GM21381 (cell line): Measurements from ENCODE around the gene ATP13A1.
"Not testable (repeated sequence)": the region's sequence is repeated elsewhere in the genome, so short reads cannot be mapped to it uniquely, and the experiment has no call there.

Experiments
- ATAC-seq: cut with Tn5 transposase; IDR thresholded peaks from one replicate; pipeline ENCODE4 v1.9.1; 2021; ENCODE audit warnings: mild to moderate bottlenecking, moderate library complexity; ENCODE audit not compliant: unreplicated experiment

ATP13A1 gene

DNA sequence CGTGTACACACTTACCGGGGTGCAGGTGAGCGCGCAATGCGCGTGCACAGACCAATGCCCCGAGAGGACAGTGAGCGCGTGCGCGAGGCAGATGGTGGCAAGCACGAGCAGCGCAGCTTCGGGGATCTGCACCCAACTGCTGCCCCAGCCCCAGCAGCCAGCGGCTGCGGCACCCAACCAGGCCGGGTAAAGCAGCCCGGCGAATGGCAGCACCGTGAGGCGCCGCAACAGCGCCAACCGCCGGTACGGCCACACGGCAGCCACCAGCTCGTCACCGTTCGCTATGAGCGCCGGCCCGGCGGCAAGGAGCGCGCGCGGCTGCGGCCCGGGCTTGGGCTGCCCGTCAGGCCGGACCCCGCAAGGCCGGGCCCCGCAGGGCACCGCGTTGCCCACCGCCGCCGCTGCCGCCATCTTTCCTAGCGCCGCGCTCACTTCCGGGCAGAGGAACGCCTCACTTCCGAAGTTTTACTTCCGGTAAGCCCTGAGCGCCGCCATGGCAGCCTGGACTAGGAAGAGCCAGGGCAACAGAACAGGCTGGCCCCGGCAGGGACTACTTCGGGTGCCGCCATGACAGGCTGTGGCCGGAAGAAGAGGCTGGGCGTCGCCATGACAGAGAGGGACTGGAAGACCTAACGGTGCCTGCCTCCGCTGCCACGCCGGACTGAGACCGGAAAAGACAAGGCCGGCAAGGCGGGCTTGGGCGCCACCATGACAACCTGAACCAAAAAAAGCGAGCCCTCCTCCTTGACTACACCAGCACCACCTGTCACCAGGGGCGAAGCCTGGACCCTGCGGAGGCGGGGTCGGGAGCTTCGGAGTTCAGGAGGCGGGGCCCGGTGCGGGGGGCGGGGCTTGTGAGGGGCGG, at the start of gene ATP13A1:
ATP13A1 (minus strand) TSS at position 421 of the 865 bp plus-strand sequence; CDS start at position 411, 10 bp downstream.
- peak; percentile 63 for ATAC-seq

DNA sequence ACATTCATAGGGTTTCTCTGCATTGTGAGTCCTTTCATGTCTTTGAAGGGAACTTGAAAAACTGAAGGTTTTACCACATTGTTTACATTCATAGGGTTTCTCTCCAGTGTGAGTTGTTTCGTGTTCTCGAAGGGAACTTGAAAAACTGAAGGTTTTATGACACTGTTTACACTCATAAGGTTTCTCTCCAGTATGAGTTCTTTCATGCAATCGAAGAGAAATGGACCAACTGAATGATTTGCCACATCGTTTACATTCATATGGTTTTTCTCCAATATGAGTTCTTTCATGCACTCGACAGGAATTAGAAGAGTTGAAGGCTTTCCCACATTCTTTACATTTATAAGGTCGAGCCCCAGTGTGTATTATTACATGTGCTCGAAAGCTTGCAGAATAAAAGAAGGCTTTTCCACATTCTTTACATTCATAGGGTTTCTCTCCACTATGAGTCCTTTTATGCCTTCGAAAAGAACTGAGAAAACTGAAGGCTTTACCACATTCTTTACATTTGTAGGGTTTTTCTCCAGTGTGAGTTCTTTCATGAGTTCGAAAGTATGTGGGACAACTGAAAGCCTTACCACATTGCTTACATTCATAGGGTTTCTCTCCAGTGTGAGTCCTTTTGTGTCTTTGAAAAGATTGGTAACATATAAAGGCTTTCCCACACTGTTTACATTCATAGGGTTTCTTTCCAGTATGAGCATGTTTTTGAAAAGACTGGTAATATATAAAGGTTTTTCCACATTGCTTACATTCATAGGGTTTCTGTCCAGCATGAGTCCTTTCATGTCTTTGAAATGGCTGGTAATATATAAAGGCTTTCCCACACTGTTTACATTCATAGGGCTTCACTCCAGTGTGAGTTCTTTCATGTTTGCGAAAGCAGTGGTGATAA, 48.7 kb upstream of the ATP13A1 start:
- no peak for ATAC-seq

DNA sequence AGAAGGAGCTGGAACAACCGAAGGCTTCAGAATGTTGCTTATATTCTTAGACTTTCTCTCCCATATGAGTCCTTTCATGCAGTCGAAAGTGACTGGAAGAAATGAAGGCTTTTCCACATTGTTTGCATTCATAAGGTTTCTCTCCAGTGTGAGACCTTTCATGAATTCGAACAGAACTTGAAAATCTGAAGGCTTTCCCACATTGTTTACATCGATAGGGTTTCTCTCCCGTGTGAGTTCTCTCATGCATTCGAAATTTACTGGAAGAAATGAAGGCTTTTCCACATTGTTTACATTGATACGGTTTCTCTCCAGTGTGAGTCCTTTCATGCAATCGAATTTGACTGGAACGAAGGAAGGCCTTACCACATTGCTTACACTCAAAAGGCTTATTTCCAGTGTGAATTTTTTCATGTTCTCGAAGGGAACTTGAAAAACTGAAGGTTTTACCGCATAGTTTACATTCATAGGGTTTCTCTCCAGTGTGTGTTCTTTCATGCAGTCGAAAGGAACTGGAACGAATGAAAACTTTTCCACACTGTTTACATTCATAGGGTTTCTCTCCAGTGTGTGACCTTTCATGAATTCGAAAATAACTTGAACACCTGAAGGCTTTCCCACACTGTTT, 47.9 kb upstream of the ATP13A1 start:
- no peak for ATAC-seq

DNA sequence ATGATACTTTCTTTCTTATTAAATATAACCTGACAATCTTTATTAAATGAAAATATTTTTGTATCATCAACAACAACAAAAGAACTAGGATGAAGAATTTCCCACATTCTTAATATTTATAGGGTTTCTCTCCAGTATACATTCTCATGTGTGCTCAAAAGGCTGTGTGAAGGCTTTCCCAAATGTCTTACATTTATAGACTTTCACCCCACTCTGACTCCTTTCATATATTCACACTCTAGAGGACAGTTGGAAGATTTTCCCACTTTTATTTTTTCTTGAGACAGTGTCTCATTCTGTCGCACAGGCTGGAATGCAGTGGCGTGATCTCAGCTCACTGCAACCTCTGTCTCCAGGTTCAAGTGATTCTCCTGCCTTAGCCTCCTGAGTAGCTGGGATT, 47.0 kb upstream of the ATP13A1 start:
- no peak for ATAC-seq

DNA sequence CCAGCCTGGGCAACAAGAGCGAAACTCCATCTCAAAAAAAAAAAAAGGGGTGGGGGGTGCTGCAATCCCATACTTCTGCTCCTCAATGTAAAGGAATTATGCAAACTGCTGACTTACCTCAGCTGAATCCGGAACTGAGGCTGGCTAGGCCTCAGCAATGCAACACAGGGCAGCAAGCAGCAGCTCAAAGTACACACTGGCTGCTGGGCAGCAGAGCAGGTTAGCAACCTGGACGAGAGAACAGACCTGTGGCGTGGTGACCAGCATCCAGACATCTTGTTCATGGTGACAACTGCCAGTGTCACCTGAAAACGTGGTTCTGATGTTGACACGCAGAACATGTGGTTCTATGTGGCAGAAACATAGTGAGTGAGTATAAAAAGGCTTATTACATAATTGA, 41.4 kb upstream of the ATP13A1 start:
- no peak for ATAC-seq

DNA sequence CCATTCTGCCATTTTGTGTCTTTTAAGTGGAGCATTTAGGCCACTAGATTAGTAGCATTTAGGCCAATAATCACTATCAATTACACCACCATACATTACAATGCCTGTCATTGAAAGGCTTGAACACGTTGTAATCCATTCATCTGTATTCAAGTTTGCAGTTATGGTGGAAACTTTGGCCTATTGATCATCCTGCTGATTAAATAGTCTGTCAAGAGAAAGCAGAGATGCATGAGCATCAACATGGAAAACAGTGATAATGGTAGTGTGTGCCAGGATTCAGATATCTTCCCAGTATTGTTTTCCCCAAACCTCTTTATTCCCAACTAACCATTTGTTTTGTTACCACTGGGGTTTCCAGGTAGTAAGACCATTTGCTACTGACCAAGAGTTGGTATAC, 37.0 kb upstream of the ATP13A1 start:
- not testable (repeated sequence) for ATAC-seq

GRCh38 chr19:19697589-19697988, 34.1 kb upstream of the ATP13A1 start:
- no peak for ATAC-seq

- no peak for ATAC-seq
Observed at GRCh38 chr19:19696386-19696785, 32.9 kb upstream of the ATP13A1 start.

DNA sequence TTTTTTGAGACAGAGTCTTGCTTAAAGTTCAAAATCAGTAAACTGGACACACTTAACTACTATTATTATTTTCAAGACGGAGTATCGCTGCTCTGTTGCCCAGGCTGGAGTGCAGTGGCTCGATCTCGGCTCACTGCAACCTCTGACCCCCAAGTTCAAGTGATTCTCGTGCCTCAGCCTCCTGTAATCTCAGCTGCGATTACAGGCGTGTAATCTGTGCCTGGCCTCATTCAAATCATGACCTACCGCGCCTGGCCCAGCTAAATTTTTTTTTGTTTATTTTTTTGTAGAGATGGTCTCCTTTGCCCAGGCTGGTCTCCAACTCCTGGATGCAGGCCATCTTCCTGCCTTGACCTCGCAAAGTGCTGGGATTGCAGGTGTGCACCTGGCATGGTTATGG, 28.2 kb upstream of the ATP13A1 start:
- ATAC-seq, result no peak

DNA sequence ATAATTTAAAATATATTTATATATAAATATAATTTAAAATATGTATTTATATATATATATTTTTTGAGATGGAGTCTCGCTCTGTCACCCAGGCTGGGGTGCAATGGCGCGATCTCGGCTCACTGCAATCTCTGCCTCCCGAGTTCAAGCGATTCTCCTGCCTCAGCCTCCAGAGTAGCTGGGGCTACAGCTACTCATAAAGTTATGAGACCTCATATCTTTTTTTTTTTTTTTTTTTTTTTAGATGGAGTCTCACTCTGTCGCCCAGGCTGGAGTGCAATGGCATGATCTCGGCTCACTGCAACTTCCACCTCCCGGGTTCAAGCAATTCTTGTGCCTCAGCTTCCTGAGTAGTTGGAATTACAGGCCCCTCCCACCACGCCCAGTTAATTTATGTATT, 25.5 kb upstream of the ATP13A1 start:
- not testable (repeated sequence) for ATAC-seq

GRCh38 chr19:19687090-19687489, 23.6 kb upstream of the ATP13A1 start:
- ATAC-seq, result no peak

- no peak for ATAC-seq
Observed at GRCh38 chr19:19686580-19686979, 23.1 kb upstream of the ATP13A1 start.

DNA sequence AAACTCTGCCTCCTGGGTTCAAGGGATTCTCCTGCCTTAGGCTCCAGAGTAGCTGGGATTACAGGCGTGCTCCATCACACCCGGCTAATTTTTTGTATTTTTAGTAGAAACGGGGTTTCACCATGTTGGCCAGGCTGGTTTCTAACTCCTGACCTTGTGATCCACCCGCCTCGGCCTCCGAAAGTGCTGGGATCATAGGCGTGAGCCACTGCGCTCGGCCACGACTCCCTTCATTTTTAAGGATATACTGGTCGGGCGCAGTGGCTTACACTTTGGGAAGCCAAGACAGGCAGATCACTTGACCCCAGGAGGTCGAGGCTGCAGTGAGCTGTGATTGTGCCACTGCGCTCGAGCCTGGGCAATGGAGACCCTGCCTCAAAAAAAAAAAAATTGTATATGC, 22.6 kb upstream of the ATP13A1 start:
- ATAC-seq, result not testable (repeated sequence)

DNA sequence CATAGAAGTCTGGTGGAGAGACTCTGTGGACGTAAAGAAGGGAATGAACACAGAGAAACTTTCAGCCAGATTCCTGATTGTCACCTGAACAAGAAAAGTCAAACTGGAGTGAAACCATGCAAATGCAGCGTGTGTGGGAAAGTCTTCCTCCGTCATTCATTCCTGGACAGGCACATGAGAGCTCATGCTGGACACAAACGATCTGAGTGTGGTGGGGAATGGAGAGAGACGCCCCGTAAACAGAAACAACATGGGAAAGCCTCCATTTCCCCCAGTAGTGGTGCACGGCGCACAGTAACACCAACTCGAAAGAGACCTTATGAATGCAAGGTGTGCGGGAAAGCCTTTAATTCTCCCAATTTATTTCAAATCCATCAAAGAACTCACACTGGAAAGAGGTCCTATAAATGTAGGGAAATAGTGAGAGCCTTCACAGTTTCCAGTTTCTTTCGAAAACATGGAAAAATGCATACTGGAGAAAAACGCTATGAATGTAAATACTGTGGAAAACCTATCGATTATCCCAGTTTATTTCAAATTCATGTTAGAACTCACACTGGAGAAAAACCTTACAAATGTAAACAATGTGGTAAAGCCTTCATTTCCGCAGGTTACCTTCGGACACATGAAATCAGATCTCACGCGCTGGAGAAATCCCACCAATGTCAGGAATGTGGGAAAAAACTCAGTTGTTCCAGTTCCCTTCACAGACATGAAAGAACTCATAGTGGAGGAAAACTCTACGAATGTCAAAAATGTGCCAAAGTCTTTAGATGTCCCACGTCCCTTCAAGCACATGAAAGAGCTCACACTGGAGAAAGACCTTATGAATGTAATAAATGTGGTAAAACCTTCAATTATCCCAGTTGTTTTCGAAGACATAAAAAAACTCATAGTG, 15.9 kb upstream of the ATP13A1 start:
- ATAC-seq, result no peak

- no peak for ATAC-seq
Observed at GRCh38 chr19:19677579-19677978, 14.1 kb upstream of the ATP13A1 start.

DNA sequence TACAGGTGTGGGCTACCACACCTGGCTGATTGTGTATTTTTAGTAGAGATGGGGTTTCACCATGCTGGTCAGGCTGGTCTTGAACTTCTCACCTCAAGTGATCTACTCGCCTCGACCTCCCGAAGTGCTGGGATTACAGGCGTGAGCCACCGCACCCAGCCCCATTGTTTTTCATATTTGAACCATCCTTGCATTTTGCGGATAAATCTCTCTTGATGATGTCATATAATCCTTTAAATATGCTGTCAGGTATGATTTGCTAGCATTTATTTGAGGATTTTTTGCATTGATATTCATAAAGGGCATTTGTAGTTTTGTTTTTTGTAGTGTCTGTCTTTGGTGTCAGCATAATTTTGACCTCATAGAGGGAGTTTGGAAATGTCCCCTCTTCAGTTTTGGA, 10.8 kb upstream of the ATP13A1 start:
- ATAC-seq, result no peak

GRCh38 chr19:19672816-19673215, 9.3 kb upstream of the ATP13A1 start:
- no peak for ATAC-seq

DNA sequence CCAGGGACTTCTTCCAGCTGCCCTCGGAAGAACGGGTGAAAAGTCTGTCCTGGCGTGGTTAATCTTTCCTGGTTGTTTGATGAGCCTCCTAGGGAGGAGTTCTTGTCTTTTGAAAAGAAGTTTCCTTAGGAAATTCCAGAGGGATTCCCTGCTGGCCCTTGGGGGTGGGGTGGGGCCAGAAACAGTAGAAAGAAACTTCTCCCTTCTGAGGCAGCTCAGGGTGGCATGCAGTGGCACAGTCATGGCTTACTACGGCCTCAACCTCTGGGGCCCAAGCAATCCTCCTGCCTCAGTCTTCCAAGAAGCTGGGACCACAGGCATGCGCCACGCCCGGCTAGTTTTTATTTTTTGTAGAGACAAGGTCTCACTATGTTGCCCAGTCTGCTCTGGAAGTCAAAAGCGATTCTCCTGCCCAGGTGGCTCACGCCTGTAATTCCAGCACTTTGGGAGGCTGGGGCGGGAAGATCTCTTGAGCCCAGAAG, 6.6 kb upstream of the ATP13A1 start:
- no peak for ATAC-seq

DNA sequence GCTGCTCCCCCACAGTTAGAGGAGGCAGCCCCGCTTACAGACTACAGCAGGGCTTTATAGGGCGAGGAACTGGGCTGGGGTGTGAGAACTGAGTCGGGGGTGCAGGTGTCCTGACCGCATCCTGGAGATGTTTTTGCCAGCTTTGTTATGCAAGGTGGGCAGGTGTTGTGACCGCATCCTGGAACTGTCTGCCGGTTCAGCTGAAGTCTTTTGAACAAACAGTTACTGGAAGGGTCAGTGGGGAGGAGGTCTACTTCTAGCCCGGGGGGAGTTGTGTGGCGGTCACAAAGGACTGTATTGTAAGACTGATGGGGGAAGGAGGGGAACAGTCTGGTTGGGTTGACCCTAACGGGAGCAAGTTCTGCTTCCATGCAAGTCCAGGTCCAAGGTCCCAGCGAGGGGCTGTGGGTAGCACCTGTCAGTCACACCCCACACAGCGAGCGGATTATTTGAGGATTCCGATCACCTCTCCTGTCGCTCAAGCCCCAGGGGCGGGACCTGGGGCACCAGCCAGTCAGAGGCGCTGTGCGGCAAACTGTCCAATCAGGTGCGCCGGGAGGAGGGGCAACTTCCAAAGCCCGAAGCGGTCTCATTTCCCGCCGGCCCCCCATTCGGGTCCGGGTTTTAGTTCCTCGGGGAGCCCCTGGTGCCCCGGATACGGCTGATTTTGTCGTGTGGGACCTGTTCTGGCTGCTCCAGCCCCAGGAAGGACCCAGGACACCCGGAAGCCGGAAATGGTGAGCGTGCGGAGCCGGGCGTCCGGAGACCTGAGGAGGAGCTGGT, 4.9 kb upstream of the ATP13A1 start, which contains the start of gene ZNF101:
ZNF101 (plus strand) TSS at position 610 of the 783 bp plus-strand sequence; CDS start at position 735, 125 bp downstream.
- peak; percentile 59 for ATAC-seq
